NCI-H2196 (cell line): ENCODE measurements around the gene MPP3.

Experiments used
- DNase-seq: peaks from one replicate; lab custom pipeline; 2025; ENCODE audit not compliant: unreplicated experiment; lab: John Stamatoyannopoulos, UW

Gene MPP3

DNA sequence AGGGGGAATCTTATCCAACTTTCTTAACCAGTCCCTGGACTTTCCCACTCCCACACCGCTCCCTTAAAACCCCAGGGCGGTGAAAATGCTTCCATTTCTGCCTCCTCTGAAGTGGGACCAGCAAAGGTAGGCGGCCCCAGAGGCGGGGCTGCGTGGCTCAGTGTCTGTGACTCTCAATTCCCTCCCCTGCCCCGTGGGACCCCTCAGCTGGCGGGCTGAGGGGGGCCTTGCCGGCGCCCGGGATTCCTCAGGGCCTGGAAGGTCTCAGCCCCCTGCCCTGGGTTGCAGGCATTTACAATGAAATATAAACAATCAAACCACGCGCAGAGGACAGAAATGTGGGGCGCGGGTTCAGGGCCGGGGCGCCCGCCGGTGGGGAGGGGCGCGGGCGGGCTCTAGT is 78.0 kb downstream of the MPP3 start:
- no peak for DNase-seq

GRCh38 chr17:43753493-43754129 is 79.3 kb downstream of the MPP3 start:
- DNase-seq, result no peak
